Measurements from ENCODE around the gene MACROD1. TPM values are rescaled to one million over a fixed set of nuclear protein-coding genes. Genes with fewer than 3 reads are reported as not detected.

Gene MACROD1
- total and polyA plus RNA-seq, 12 donors: 77.6 to 497 (median 115) TPM

DNA sequence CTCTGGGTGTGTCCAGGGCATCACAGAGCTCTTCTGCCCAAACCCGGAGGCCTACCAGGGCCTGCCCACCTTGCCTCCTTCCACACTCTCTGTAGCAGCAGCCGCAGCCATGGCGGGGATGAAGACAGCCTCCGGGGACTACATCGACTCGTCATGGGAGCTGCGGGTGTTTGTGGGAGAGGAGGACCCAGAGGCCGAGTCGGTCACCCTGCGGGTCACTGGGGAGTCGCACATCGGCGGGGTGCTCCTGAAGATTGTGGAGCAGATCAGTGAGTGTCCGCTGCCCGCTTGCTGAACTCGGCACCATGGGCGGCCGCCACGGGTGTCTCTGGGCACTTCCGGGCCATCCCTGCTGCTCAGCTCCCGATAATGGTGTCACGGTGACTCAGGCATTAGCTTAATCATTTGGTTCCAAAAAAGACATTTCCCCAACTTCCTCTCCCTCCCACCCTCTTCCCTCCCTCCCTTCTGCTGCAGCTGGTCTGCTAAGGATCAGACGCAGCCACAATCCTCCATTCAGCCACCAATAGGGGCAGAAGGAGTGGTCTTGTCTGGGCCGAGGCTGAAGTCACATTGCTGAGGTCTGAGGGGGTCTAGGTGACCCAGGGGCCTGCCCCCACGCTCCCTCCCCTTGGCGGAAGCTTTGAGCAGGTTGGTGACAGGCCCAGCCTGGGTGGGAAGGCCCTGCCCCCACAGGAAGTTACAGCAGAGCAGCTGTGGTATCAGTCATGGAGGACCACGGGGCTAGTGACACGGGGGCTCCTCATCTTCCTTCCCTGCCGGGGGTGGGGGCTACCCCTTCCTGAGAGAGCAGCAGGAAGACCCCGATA lies 41.6 kb upstream of the MACROD1 start:
- ATAC-seq (peak; percentile 54 to 76 (median 68)), DNase-seq (peak; percentile 65 to 75)
- H3K4me1 ChIP-seq: peaks cover 7 to 55% (median 39%) of the 10 kb centered on the region in 9 donors
- H3K9me3 ChIP-seq: no peaks in the 10 kb centered on the region
- TF ChIP-seq, protein P1, sequence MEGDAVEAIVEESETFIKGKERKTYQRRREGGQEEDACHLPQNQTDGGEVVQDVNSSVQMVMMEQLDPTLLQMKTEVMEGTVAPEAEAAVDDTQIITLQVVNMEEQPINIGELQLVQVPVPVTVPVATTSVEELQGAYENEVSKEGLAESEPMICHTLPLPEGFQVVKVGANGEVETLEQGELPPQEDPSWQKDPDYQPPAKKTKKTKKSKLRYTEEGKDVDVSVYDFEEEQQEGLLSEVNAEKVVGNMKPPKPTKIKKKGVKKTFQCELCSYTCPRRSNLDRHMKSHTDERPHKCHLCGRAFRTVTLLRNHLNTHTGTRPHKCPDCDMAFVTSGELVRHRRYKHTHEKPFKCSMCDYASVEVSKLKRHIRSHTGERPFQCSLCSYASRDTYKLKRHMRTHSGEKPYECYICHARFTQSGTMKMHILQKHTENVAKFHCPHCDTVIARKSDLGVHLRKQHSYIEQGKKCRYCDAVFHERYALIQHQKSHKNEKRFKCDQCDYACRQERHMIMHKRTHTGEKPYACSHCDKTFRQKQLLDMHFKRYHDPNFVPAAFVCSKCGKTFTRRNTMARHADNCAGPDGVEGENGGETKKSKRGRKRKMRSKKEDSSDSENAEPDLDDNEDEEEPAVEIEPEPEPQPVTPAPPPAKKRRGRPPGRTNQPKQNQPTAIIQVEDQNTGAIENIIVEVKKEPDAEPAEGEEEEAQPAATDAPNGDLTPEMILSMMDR (IDR thresholded peaks at IDR 0.05): no peak
- intact Hi-C loops (cut with DNase I): loop anchor here in 3 of 10 donors (5.0 kb wide), 2 partner anchors 90 to 95 kb away; partner anchors contain the start of gene CATSPERZ (in 1 of the 3)
- peak overlapping the region; percentile 82 to 99 (median 91) for H3K27ac ChIP-seq
- no peaks in the 10 kb centered on the region for H3K27me3 ChIP-seq
- H3K36me3 ChIP-seq: peaks cover 0 to 74% (median 26%) of the 10 kb centered on the region in 9 donors
- WGBS, 2 donors: 37% methylated on average over 30 of the region's 30 CpGs
- peak overlapping the region in 9 of 10 donors; percentile 28 to 76 (median 51) for H3K4me3 ChIP-seq

DNA sequence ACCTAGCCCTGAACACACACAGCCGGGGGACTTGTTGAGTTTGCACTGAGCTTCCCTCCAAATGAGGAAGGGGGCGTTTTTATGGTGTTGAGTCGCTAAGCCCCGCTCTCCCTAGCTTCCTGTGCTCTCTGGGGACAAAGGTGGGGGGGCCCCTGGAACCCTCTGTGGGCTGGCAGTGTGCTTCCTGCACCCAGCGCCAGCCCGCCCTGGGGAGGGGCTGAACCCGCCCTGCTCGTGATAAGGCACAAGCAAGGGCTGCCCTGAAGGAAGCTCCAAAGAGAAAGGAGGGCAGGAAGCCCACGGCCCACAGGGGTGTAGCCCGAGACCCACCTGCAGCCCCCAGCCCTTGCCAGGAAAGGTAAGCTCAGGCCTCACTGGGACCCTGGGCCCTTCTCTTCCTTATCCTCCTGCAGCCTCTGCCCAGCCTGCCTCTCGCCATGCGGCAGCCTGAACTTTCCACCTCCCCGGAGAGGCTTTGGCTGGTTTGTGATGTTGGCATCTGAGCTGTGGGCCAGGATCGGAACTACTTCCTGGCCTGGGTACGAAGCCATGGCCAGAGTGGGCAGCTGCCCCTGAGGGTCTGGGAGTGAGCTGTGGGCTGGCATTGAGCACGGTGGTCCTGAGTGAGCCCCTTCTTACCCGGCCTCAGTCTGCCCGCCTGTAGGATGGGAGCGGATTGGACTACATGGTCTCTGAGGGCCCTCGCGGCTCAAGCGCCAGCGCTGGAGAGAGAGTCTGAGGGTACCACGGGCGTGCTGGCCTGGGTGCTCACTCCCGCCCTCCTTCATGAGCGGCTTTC lies 40.7 kb upstream of the MACROD1 start, which contains the start of gene FERMT3:
FERMT3 (plus strand) TSS at position 265 of the 799 bp plus-strand sequence. CDS start 644 bp downstream, outside the sequence.
- peak within 1 kb of the TSS; percentile 82 to 99 (median 91) for H3K27ac ChIP-seq
- intact Hi-C loops (cut with DNase I): loop anchor here in 3 of 10 donors (5.0 kb wide), 2 partner anchors 91 to 96 kb away; partner anchors contain the start of gene CATSPERZ (in 1 of the 3)
- no peaks in the 10 kb centered on the region for H3K9me3 ChIP-seq
- TF ChIP-seq, protein P1 (IDR thresholded peaks at IDR 0.05): no peak
- peaks cover 0 to 74% (median 26%) of the 10 kb centered on the region in 9 donors for H3K36me3 ChIP-seq
- peak within 1 kb of the TSS in 9 of 10 donors; percentile 28 to 76 (median 51) for H3K4me3 ChIP-seq
- peak; percentile 6 to 61 (median 46) for ATAC-seq
- DNase-seq: peak; percentile 61 to 64
- 76 to 82% methylated on average over 27 of the region's 27 CpGs for WGBS, 2 donors
- H3K27me3 ChIP-seq: no peaks in the 10 kb centered on the region
- peaks cover 7 to 55% (median 39%) of the 10 kb centered on the region in 9 donors for H3K4me1 ChIP-seq

DNA sequence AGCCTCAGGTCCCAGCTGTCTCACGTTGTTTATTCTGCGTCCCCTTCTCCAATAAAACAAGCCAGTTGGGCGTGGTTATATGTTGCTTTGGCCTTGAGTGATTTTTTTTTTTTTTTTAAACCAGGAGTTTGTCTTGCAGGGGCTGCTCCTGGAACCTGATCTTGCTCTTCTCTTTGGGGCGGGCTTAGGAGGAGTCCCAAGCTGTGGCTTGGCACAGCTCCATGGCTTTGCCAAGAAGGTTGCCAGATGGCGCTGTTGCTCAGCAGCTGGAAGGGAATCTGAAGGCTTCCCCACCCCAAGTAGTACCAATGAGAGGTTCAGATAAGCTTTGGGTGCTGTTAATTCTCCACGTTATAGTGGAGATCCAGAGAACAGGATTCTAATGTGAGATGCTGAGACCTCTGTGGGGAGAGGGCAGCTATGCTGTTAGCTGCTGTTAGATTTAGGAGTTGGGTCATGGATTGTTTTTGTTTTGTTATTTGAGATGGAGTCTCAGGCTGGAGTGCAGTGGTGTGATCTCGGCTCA lies 38.6 kb upstream of the MACROD1 start:
- TF ChIP-seq, protein P1 (IDR thresholded peaks at IDR 0.05): peak; percentile 39 to 83 (median 73)
- H3K9me3 ChIP-seq: no peaks in the 10 kb centered on the region
- intact Hi-C loops (cut with DNase I): loop anchor here in 7 of 10 donors (1.0 to 5.0 kb wide), 4 partner anchors 64 to 98 kb away; partner anchors contain the start of gene CATSPERZ (in 5 of the 7)
- H3K4me1 ChIP-seq: peaks cover 7 to 55% (median 39%) of the 10 kb centered on the region in 9 donors
- peaks cover 5 to 75% (median 44%) of the 10 kb centered on the region in 9 donors for H3K36me3 ChIP-seq
- no peaks in the 10 kb centered on the region for H3K27me3 ChIP-seq
- 43 to 51% methylated on average over 7 of the region's 7 CpGs for whole genome bisulfite sequencing, 2 donors
- ATAC-seq (peak; percentile 46 to 75 (median 64)), DNase-seq (peak; percentile 82 to 85)
- H3K4me3 ChIP-seq: no peak overlapping the region
- peak overlapping the region in 7 of 10 donors; percentile 1 to 99 (median 28) for H3K27ac ChIP-seq
